GM21576 (cell line): ENCODE data around the gene BICDL1.
A peak's percentile ranks its signal among the peaks of the same experiment; 100 is the strongest.

Source experiments
- ATAC-seq: cut with Tn5 transposase; IDR thresholded peaks from one replicate; pipeline ENCODE4 v1.9.1; 2021; ENCODE audit warnings: mild to moderate bottlenecking, moderate library complexity; ENCODE audit not compliant: unreplicated experiment

BICDL1 gene

GRCh38 chr12:120119271-120119973, 130.4 kb downstream of the BICDL1 start:
- peak; percentile 25 for ATAC-seq

DNA sequence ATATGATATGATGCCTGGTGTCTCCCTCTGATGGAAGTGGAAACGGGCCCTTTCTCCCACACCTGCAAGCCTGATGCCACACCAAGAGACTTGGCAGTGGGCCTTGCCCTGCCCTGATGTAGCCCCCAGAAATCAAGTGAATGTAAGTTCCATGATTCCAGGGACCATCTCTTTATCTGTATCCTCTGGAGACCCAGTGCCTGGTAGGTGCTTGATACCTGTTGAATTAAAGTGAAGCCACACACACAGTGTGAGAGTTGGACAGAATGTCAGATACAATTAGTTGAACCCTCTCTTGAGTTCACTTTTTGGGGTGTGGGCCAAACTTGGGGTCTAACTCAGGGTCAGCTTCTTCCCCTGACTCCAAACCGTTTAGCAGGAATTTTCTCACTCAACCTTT, 132.3 kb downstream of the BICDL1 start:
- ATAC-seq: no peak

DNA sequence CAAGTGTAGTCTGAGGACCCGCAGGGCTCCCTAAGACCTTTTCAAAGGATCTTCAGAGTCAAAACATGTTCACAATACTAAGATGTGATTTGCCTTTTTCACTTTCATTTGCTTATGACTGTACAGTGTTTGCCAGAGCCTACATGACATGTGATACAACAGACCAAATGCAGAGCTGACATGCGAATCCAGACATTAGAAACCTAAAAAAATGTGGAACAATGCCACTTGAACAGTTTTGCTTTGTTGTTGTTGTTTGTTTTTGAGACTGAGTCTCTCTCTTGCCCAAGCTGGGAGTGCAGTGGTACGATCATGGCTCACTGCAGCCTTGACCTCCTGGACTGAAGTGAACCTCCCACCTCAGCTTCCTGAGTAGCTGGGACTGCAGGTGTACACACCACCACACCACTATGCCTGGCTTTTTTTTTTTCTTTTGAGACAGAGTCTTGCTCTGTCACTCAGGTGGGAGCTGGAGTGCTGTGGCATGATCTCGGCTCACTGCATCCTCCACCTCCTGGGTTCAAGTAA, 132.8 kb downstream of the BICDL1 start:
- peak; percentile 35 for ATAC-seq

GRCh38 chr12:120125029-120125428, 136.0 kb downstream of the BICDL1 start:
- no peak for ATAC-seq

- no peak for ATAC-seq
Observed at GRCh38 chr12:120125792-120126634, 137.0 kb downstream of the BICDL1 start.

DNA sequence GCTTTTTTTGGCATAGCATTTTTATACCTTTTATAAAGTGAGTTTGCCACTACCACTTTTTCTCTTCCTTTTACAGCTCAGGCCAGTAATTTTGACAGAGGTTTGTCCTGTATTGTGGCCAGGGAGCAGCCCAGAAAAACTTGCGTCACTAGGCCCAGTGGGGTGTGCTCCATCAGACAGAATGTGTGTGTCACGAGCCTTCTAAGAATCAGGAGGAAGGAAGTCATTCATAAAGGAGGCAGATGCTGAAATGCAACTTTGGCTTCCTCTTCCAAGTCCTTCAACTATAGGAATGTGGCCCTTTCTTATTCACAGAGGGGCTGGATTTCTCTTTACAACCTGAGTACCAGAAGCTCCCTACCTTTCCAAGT, 137.6 kb downstream of the BICDL1 start:
- no peak for ATAC-seq

DNA sequence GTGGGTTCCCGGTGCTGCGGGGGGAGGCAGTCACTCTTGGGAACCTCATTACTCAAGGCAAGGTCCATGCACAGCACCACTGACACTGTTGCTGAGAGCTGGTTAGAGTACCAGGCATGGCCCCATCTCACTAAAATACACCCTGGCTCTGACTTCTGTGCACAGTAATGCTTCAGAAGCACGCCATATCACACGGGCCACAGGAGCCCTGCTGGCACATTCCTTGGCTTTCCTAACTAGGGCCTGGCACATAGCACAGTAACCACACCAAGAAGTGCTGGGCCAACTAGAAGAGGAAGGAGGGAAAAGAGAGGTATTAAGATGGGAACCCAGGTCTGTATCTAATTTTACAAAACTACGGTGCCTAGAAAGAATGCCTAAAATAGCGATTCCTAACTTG, 141.0 kb downstream of the BICDL1 start:
- no peak for ATAC-seq

DNA sequence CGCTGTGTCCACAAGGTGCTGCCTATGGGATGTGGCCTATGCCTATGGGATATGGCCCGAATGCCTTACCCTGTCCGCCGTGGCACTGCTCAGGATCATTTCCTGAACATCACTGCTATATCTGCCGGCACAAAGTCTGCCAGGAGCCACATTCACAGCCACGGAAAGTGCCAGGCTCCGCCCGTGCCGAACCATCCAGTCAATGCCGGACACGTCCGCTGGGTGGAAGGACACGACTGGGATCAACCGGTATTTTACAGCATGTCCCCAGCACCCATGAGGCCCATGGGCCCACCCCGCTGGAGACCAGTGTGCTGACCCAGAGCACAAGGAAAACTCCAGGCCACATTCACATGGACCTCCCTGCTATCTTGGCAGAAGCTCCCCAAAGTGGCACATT, 142.1 kb downstream of the BICDL1 start:
- ATAC-seq: no peak

GRCh38 chr12:120132054-120132836, 143.2 kb downstream of the BICDL1 start:
- ATAC-seq: no peak

- peak; percentile 89 for ATAC-seq
Observed at GRCh38 chr12:120132863-120133385, 143.9 kb downstream of the BICDL1 start.

GRCh38 chr12:120134307-120134980, 145.4 kb downstream of the BICDL1 start:
- ATAC-seq: no peak

DNA sequence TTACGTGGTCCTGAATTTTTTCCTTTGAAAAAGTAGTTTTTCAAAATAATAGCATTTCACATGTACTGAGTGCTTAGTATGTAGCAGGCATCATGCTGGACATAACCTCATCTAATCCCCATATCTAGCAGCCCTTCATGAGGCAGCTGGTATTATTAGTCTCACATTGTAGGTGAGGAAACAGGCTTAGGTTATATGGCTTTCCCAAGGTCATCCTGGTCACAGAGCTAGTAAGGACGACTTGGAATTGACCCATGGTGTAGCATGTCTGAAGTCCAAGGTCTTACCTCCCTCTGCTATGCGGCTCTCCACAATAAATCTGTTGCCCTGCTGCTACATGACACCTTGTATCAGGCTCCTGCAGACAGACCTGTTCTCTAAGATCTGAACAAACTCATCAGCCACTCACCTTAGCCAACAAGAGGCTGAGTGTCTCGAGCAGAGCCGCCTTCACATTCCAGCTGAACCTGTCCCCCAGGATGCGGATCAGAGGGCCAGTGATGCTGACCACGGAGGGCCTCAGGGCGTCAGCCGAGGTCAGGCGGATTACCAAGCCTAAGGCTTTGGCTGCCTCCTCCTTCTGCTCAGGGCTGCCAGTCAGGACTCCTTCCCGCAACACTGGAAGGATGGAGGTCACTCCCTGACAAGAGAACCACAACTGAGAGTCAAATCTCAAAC, 147.2 kb downstream of the BICDL1 start:
- no peak for ATAC-seq

GRCh38 chr12:120137833-120138232, 148.8 kb downstream of the BICDL1 start:
- no peak for ATAC-seq

- no peak for ATAC-seq
Observed at GRCh38 chr12:120138366-120138765, 149.3 kb downstream of the BICDL1 start.

- ATAC-seq: no peak
Observed at GRCh38 chr12:120139958-120140357, 150.9 kb downstream of the BICDL1 start.

GRCh38 chr12:120140603-120141002, 151.6 kb downstream of the BICDL1 start:
- ATAC-seq: no peak

GRCh38 chr12:120141336-120141735, 152.3 kb downstream of the BICDL1 start:
- ATAC-seq: no peak

- no peak for ATAC-seq
Observed at GRCh38 chr12:120142231-120142877, 153.3 kb downstream of the BICDL1 start.
